Loucy (cell line): ENCODE data around the gene RHOD.

Experiments
- H2AFZ ChIP-seq: fragments of 200-600 bp; sonication (generic); 2 replicates; pipeline ENCODE4 v1.6.0; 2016; ENCODE audit warnings: antibody characterized with exemption, mild to moderate bottlenecking, low read length, moderate library complexity
- H3F3A ChIP-seq: fragments of 200-600 bp; 2 replicates; pipeline ENCODE4 v1.6.0; 2016; ENCODE audit warnings: antibody characterized with exemption, low read depth, mild to moderate bottlenecking
- H3K27me3 ChIP-seq: fragments of 200-600 bp; sonication (generic); 2 replicates; pipeline ENCODE4 v1.6.1; 2014; ENCODE audit warnings: low read length, mild to moderate bottlenecking; ENCODE audit not compliant: insufficient read depth, poor library complexity, severe bottlenecking
- H3K36me3 ChIP-seq: fragments of 200-600 bp; sonication (generic); 2 replicates; pipeline ENCODE4 v1.6.1; 2016; ENCODE audit warnings: low read length; ENCODE audit not compliant: insufficient read depth
- H3K4me1 ChIP-seq: fragments of 200-600 bp; sonication (generic); 2 replicates; pipeline ENCODE4 v1.5.1; 2014; ENCODE audit warnings: low read length, mild to moderate bottlenecking; ENCODE audit not compliant: insufficient read depth, poor library complexity, severe bottlenecking
- H3K4me2 ChIP-seq: fragments of 200-600 bp; sonication (generic); 2 replicates; pipeline ENCODE4 v1.6.0; 2014; ENCODE audit warnings: antibody characterized with exemption, low read length, low read depth, mild to moderate bottlenecking; ENCODE audit not compliant: poor library complexity, severe bottlenecking
- H3K4me3 ChIP-seq: fragments of 200-600 bp; sonication (generic); 2 replicates; pipeline ENCODE4 v1.5.1; 2014; ENCODE audit warnings: low read length, mild to moderate bottlenecking, mixed read lengths; ENCODE audit not compliant: poor library complexity, severe bottlenecking
- H3K79me2 ChIP-seq: fragments of 200-600 bp; sonication (generic); 2 replicates; pipeline ENCODE4 v1.6.1; 2014; ENCODE audit warnings: low read length; ENCODE audit not compliant: insufficient read depth
- H3K9ac ChIP-seq: fragments of 200-600 bp; sonication (generic); 2 replicates; pipeline ENCODE4 v1.6.0; 2014; ENCODE audit warnings: mild to moderate bottlenecking, low read depth, low read length, moderate library complexity; ENCODE audit not compliant: poor library complexity, severe bottlenecking
- H3K9me2 ChIP-seq: fragments of 200-600 bp; sonication (generic); replicated peaks from 2 replicates; pipeline ENCODE4 v1.6.1; 2016; ENCODE audit warnings: low read depth, low read length, mixed read lengths
- H3K9me3 ChIP-seq: fragments of 200-600 bp; sonication (generic); 2 replicates; pipeline ENCODE4 v1.6.1; 2014; ENCODE audit warnings: mild to moderate bottlenecking, antibody characterized with exemption, low read length, low read depth; ENCODE audit not compliant: insufficient read depth
- H4K20me1 ChIP-seq: fragments of 200-600 bp; sonication (generic); 2 replicates; pipeline ENCODE4 v1.6.0; 2014; ENCODE audit warnings: antibody characterized with exemption, low read length, mild to moderate bottlenecking; ENCODE audit not compliant: insufficient read depth, poor library complexity, severe bottlenecking
- CTCF ChIP-seq: fragments of 200-600 bp; sonication (generic); conservative IDR thresholded peaks from 2 replicates; pipeline ENCODE4 v1.5.1; 2014; ENCODE audit warnings: mild to moderate bottlenecking, antibody characterized with exemption, low read length
- EZH2phosphoT487 ChIP-seq: fragments of 200-600 bp; IDR thresholded peaks from 2 replicates; pipeline ENCODE4 v1.6.1; 2018; ENCODE audit warnings: antibody characterized with exemption, mild to moderate bottlenecking, moderate library complexity, borderline replicate concordance

The RHOD gene

DNA sequence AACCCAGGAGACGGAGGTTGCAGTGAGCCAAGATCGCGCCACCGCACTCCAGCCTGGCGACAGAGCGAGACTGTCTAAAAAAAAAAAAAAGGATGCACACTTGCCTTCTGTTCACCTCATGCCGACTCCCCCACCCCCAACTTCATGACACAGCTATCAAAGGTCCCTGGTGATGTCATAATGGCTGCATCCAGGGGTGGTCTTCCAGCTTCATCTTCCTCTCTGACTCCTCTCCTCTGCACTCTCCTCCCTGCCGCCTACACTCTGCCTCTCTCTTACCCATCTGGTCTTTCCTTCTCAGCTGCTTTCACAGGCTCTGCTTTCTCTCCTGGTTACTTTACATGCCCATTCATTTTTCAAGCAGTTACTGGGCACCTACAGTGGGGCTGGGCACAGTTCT lies 46.0 kb downstream of the RHOD start:
- no peak overlapping the region for H3K4me3 ChIP-seq
- no peaks in the 10 kb centered on the region for H3K27me3 ChIP-seq
- H3K4me2 ChIP-seq = no peak overlapping the region
- H3K9ac ChIP-seq = no peak overlapping the region
- H2AFZ ChIP-seq = no peak overlapping the region
- H3K9me2 ChIP-seq = no peaks in the 10 kb centered on the region
- H3K79me2 ChIP-seq = no peaks in the 10 kb centered on the region
- H3K36me3 ChIP-seq = no peaks in the 10 kb centered on the region
- H3F3A ChIP-seq = no peaks in the 10 kb centered on the region
- no peaks in the 10 kb centered on the region for H4K20me1 ChIP-seq
- peaks cover 25% of the 10 kb centered on the region for H3K4me1 ChIP-seq
- H3K9me3 ChIP-seq = no peaks in the 10 kb centered on the region
- no peak for TF ChIP-seq EZH2phosphoT487
- no peak for TF ChIP-seq CTCF

DNA sequence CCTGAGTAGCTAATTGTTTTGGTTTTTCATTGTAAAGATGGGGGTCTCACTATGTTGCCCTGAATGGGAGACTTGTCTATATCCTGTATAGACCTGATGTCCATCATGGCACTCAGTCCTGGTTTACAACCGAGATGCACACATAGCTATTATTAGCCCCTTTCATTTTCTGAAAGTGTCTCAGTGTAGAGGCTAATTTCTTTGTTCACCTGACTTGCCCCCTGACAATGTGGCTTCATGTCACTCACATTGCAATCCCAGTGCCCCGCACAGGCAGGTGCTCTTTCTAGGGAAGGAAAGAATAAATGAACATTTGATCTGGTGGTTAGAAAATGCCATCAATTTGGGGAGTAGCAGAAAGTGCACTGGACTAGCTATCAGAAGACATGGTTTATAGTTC lies 49.3 kb downstream of the RHOD start:
- H3K27me3 ChIP-seq = no peaks in the 10 kb centered on the region
- H3K4me3 ChIP-seq = no peak overlapping the region
- peak overlapping the region; percentile 42; the same call in 1 of the 2 replicates for H2AFZ ChIP-seq
- no peaks in the 10 kb centered on the region for H4K20me1 ChIP-seq
- H3K9me3 ChIP-seq = no peaks in the 10 kb centered on the region
- H3K4me1 ChIP-seq = peaks cover 14% of the 10 kb centered on the region
- H3K4me2 ChIP-seq = no peak overlapping the region
- no peak for TF ChIP-seq EZH2phosphoT487
- H3K9ac ChIP-seq = no peak overlapping the region
- no peaks in the 10 kb centered on the region for H3K79me2 ChIP-seq
- H3F3A ChIP-seq = no peaks in the 10 kb centered on the region
- H3K9me2 ChIP-seq = no peaks in the 10 kb centered on the region
- H3K36me3 ChIP-seq = no peaks in the 10 kb centered on the region

- no peak for TF ChIP-seq CTCF
- TF ChIP-seq EZH2phosphoT487 = no peak
- Histone ChIP-seq H2AFZ (peak overlapping the region; percentile 40; the same call in 1 of the 2 replicates), H3K27me3 (no peaks in the 10 kb centered on the region), H3K36me3 (no peaks in the 10 kb centered on the region), H3K9ac (no peak overlapping the region), H3K9me2 (no peaks in the 10 kb centered on the region), H3F3A (no peaks in the 10 kb centered on the region), H4K20me1 (no peaks in the 10 kb centered on the region), H3K4me2 (no peak overlapping the region), H3K4me1 (peaks cover 3% of the 10 kb centered on the region), H3K79me2 (no peaks in the 10 kb centered on the region), H3K9me3 (no peaks in the 10 kb centered on the region), H3K4me3 (no peak overlapping the region)
These were observed 54.6 kb downstream of the RHOD start for GRCh38 chr11:67111261-67111660.

- Histone ChIP-seq H3K4me2 (no peak overlapping the region), H3K27me3 (no peaks in the 10 kb centered on the region), H3K36me3 (no peaks in the 10 kb centered on the region), H3K79me2 (0 out of 2 replicates have a peak, but pooled peaks cover 4% of the 10 kb centered on the region), H3K9me2 (no peaks in the 10 kb centered on the region), H4K20me1 (no peaks in the 10 kb centered on the region), H3K9ac (no peak overlapping the region), H3F3A (0 out of 2 replicates have a peak, but pooled peaks cover 4% of the 10 kb centered on the region), H2AFZ (peak overlapping the region; percentile 67; the same call in 1 of the 2 replicates), H3K4me1 (peaks cover 15% of the 10 kb centered on the region), H3K9me3 (no peaks in the 10 kb centered on the region), H3K4me3 (no peak overlapping the region)
- TF ChIP-seq EZH2phosphoT487 (no peak), CTCF (no peak)
These were observed 56.6 kb downstream of the RHOD start for GRCh38 chr11:67113231-67113721.
